NCI-H345 treated with DMSO at 0.1 percent for 48 hours (cell line): ENCODE results near the gene POU6F2.

Source experiments
- DNase-seq: peaks from one replicate; lab custom pipeline; 2025; ENCODE audit not compliant: unreplicated experiment; lab: John Stamatoyannopoulos, UW

Gene POU6F2

GRCh38 chr7:39069031-39069430, 91.3 kb downstream of the POU6F2 start:
- DNase-seq = no peak

- no peak for DNase-seq
These were observed 92.5 kb downstream of the POU6F2 start for GRCh38 chr7:39069896-39070881.

GRCh38 chr7:39071116-39071515, 93.4 kb downstream of the POU6F2 start:
- no peak for DNase-seq

GRCh38 chr7:39073432-39073831, 95.7 kb downstream of the POU6F2 start:
- no peak for DNase-seq

GRCh38 chr7:39075210-39075609, 97.5 kb downstream of the POU6F2 start:
- DNase-seq = no peak

- no peak for DNase-seq
These were observed 106.1 kb downstream of the POU6F2 start for GRCh38 chr7:39083781-39084180.

- peak; percentile 85 for DNase-seq
These were observed 106.6 kb downstream of the POU6F2 start for GRCh38 chr7:39084349-39084748.

- DNase-seq = peak; percentile 63
These were observed 107.5 kb downstream of the POU6F2 start for GRCh38 chr7:39085189-39085588.

GRCh38 chr7:39085590-39086049, 107.9 kb downstream of the POU6F2 start:
- peak; percentile 70 for DNase-seq

- DNase-seq = no peak
These were observed 109.1 kb downstream of the POU6F2 start for GRCh38 chr7:39086638-39087360.

GRCh38 chr7:39088730-39089593, 111.3 kb downstream of the POU6F2 start:
- DNase-seq = no peak

- DNase-seq = no peak
These were observed 113.4 kb downstream of the POU6F2 start for GRCh38 chr7:39091145-39091544.

GRCh38 chr7:39091774-39092173, 114.1 kb downstream of the POU6F2 start:
- no peak for DNase-seq

GRCh38 chr7:39094731-39095130, 117.0 kb downstream of the POU6F2 start:
- DNase-seq = no peak

GRCh38 chr7:39095875-39096619, 118.3 kb downstream of the POU6F2 start:
- no peak for DNase-seq

- DNase-seq = no peak
These were observed 120.8 kb downstream of the POU6F2 start for GRCh38 chr7:39098506-39098905.

- no peak for DNase-seq
These were observed 121.4 kb downstream of the POU6F2 start for GRCh38 chr7:39099146-39099545.

- no peak for DNase-seq
These were observed 122.6 kb downstream of the POU6F2 start for GRCh38 chr7:39100270-39100669.

GRCh38 chr7:39102234-39102633, 124.5 kb downstream of the POU6F2 start:
- DNase-seq = no peak

GRCh38 chr7:39105720-39106119, 128.0 kb downstream of the POU6F2 start:
- no peak for DNase-seq
